ENCODE data around the gene CPA1.

CPA1 gene

DNA sequence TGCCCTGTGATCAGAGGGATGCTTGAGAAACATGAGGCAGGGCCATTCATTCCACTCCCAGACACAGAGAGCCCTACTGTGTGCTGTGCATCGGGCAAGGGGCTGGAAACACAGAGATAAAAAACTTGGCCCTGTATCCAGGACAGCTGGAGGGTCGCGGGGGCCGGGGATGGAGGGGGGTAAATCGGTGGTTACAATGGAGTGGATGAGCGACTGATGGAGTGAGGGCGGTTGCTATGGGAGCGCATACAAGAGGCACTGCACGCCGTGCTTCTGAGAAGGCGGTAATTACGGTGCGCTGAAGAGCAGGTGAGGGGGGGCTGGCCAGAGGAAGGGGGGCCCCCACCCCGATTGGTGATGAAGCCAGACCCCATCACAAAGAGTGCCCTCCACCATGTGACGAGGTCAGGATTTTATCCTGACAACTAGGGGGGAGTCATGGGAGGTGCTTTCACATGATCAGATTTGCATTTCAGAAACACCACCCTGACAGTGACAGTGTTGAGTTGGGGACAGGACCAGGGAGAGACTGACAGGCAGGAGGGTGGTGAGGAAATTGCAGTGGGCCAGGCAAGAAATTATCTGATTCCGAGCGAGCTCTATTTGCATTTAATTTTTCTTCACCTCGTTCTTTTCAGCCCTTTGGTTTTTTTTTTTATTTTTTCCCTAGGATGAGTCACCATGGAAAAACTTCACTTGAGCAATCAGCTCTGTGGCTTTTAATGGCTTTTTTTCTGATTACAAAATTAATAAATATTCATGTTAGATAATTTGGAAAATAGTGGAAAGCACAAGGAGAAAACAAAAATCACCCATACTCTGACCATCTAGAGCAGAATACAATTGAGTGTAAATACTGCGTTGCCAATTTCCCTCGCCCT lies 27.9 kb upstream of the CPA1 start:
- H3K27ac ChIP-seq, result peak overlapping the region in 5 of 11 experiments; percentile 57 to 76 (median 75); a peak in 7 of 22 replicates
- no peaks in the 10 kb centered on the region for H3K36me3 ChIP-seq
- H3K4me1 ChIP-seq, result peaks cover 25 to 54% (median 46%) of the 10 kb centered on the region in 10 experiments
- H4K20me1 ChIP-seq, result no peaks in the 10 kb centered on the region
- H3K4me3 ChIP-seq, result no peak overlapping the region
- TF ChIP-seq Cebpa-rat (IDR thresholded peaks at IDR 0.05), result no peak
- peak overlapping the region; percentile 9 to 95 (median 87); a peak in 18 of 22 replicates for H3K4me2 ChIP-seq
- H3K27me3 ChIP-seq, result no peaks in the 10 kb centered on the region
- no peaks in the 10 kb centered on the region for H3K9me3 ChIP-seq (replicated peaks in 1 of 11)
- no peak overlapping the region for H3K9ac ChIP-seq

DNA sequence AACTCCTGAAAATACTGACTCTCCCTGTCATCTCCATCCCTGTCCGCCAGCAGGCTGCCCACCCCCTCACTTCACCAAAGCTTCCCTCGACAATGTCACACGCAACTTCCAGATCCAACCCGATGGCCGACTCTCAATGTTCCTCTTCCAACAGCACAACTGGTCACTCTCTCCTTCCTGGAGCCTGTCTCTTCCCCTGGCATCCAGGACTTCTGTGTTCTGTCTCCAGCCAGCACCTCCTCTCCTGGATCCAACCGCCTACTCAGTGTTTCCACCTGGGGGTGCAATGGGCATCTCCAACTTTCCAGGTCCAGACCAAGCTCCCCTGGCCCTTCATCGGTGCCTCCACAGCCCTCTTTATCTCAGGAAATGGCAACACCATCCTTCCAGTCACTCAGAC lies 27.1 kb upstream of the CPA1 start:
- Histone ChIP-seq H3K27ac (0 out of 22 replicates have a peak overlapping the region, but pooled peaks of 1 of the 11 experiments have one; percentile 13), H4K20me1 (no peaks in the 10 kb centered on the region), H3K27me3 (no peaks in the 10 kb centered on the region), H3K4me3 (no peak overlapping the region), H3K4me1 (peaks cover 25 to 54% (median 46%) of the 10 kb centered on the region in 10 experiments), H3K4me2 (peak overlapping the region in 4 of 11 experiments; percentile 9 to 82 (median 52); a peak in 5 of 22 replicates), H3K36me3 (no peaks in the 10 kb centered on the region), H3K9me3 (replicated peaks in 1 of 11) (peaks cover 0 to 1% (median 0%) of the 10 kb centered on the region in 11 experiments; a peak in 1 of 22 replicates), H3K9ac (no peak overlapping the region)
- no peak for TF ChIP-seq Cebpa-rat (IDR thresholded peaks at IDR 0.05)

DNA sequence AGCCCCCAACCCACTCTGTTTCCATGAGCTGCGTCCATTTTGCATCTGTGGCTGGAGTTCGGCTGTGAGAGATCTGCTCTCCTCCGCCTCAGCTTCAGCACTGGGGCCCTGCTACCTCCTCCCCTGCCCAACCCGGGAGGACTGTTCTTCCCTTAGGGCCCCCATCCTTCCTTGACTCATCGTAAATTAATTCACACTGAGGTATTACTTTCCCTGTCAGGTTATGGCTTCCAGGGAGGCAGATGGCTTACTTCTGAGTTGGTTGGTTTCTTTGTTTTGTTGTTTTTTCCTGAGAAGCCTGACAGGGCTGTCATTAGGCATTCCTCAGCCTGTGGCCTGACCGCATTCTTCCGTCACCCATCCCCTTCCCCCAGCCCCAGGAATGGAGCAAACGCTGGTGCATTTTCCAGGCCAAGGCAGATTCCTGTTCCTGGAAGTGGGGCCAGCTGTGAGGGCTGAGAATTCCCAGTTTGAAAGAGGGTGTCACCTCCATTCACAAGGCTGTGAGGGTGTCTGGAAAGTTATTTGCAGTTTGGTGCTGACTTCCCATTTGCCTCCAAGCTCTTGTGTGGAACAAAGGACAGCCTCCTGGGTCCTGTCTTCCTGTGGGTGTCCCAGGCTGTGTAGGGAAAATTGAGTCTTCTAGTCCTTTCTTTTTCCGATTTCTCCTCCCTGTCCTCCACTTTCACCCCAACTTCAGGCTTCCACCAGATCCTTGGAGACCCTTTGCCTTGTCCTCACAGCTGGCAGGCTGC lies 24.0 kb upstream of the CPA1 start:
- H3K4me1 ChIP-seq, result peaks cover 7 to 36% (median 28%) of the 10 kb centered on the region in 10 experiments
- peak overlapping the region in 7 of 11 experiments; percentile 6 to 47 (median 34); a peak in 7 of 22 replicates for H3K27ac ChIP-seq
- H3K36me3 ChIP-seq, result no peaks in the 10 kb centered on the region
- H3K27me3 ChIP-seq, result no peaks in the 10 kb centered on the region
- H3K4me2 ChIP-seq, result peak overlapping the region in 10 of 11 experiments; percentile 7 to 56 (median 38); a peak in 13 of 22 replicates
- peaks cover 13 to 30% (median 25%) of the 10 kb centered on the region in 11 experiments; a peak in 21 of 22 replicates for H3K9me3 ChIP-seq (replicated peaks in 1 of 11)
- no peak overlapping the region for H3K4me3 ChIP-seq
- no peaks in the 10 kb centered on the region for H4K20me1 ChIP-seq
- TF ChIP-seq Cebpa-rat (IDR thresholded peaks at IDR 0.05), result no peak
- no peak overlapping the region; a peak in 1 of 22 replicates for H3K9ac ChIP-seq

DNA sequence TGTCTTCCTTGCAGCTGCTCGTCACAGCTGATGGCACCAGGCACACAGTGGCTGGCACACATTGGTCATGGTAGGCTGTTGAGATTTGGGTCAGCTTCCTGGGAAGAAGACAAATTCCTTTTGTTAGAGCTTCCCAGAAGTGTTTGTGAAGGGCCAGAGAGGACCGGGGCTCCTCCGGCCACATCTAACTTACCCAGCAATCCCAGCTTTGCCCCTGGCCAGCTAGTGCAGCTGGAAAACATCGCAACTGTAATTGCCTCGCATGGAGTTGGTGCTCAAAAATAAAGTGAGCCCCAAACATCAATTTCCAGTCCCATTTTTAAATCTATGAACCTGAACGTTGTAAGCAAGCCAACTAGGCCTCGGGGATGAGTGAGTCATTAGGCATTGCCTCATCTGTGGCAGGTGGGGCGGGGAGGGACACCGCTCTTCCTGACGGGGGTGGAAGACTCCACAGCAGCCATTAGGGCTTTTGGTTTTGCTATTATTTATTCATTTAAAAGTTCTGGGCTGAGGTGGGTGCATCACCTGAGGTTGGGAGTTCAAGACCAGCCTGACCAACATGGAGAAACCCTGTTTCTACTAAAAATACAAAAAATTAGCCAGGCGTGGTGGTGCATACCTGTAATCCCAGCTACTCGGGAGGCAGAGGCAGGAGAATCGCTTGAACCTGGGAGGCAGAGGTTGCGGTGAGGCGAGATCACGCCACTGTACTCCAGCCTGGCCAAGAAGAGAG lies 23.2 kb upstream of the CPA1 start:
- Histone ChIP-seq H4K20me1 (no peaks in the 10 kb centered on the region), H3K4me2 (peak overlapping the region in 10 of 11 experiments; percentile 7 to 56 (median 38); a peak in 13 of 22 replicates), H3K9ac (no peak overlapping the region), H3K4me3 (no peak overlapping the region), H3K4me1 (peaks cover 0 to 29% (median 21%) of the 10 kb centered on the region in 10 experiments; a peak in 18 of 20 replicates), H3K9me3 (replicated peaks in 1 of 11) (peaks cover 13 to 30% (median 25%) of the 10 kb centered on the region in 11 experiments; a peak in 21 of 22 replicates), H3K36me3 (no peaks in the 10 kb centered on the region), H3K27me3 (no peaks in the 10 kb centered on the region), H3K27ac (peak overlapping the region in 6 of 11 experiments; percentile 12 to 47 (median 35); a peak in 7 of 22 replicates)
- no peak for TF ChIP-seq Cebpa-rat (IDR thresholded peaks at IDR 0.05)

DNA sequence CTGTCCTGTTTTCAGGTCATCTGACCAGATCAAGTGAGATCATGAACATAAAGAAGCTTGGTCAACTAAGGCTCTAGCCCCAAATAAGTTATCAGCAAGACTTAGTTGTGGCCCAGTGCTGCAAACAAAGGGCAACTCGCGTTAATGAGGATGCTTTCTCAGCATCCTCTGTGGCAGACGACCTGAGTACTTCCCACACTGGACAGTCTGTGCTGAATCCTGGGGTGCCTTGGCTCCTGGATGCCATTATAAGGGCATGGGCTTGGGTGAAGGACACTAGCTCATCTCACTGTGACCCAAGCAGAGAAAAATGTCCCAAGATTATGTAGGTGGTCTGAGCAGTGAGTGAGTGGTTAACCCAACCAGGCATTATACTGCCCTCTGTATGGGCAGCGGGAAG lies 21.8 kb upstream of the CPA1 start:
- peaks cover 13 to 30% (median 25%) of the 10 kb centered on the region in 11 experiments; a peak in 21 of 22 replicates for H3K9me3 ChIP-seq (replicated peaks in 1 of 11)

DNA sequence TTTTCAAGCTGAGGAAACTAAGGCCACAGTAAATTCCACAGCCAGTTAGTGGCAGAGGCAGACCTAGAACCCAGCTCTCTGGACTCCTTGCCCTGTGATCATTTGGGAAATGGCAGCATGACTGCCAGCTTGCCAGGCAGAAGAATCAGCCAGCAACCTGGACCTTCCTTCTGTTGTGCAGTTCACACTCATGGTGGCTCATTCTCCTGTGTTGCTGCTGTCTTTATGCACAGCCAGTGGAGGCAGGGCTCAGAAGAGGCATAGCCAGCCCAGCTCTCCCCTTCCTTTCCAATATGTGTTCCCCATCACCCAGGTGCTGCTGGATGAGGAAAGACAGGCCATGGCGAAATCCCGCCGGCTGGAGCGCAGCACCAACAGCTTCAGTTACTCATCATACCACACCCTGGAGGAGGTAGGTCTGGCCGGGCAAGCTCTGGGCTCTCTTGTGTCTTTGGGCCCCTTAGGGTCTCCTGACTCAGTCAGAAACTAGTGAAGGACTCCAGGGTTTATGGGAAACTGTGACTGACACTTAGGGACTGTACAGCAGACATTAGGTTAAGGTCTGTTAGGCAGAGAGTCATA lies 20.9 kb upstream of the CPA1 start:
- H3K9ac ChIP-seq, result no peak overlapping the region
- H3K27ac ChIP-seq, result no peak overlapping the region
- H3K9me3 ChIP-seq (replicated peaks in 1 of 11), result peaks cover 13 to 30% (median 25%) of the 10 kb centered on the region in 11 experiments; a peak in 21 of 22 replicates
- no peak overlapping the region for H3K4me2 ChIP-seq
- H3K36me3 ChIP-seq, result no peaks in the 10 kb centered on the region
- no peaks in the 10 kb centered on the region for H4K20me1 ChIP-seq
- peaks cover 0 to 17% (median 11%) of the 10 kb centered on the region in 10 experiments; a peak in 17 of 20 replicates for H3K4me1 ChIP-seq
- no peaks in the 10 kb centered on the region for H3K27me3 ChIP-seq
- no peak for TF ChIP-seq Cebpa-rat (IDR thresholded peaks at IDR 0.05)
- H3K4me3 ChIP-seq, result no peak overlapping the region

More for the DNA sequence above, 21.8 kb upstream of the CPA1 start:
- H3K4me3 ChIP-seq, result no peak overlapping the region
- H3K4me1 ChIP-seq, result peaks cover 0 to 19% (median 11%) of the 10 kb centered on the region in 10 experiments; a peak in 17 of 20 replicates
- no peak overlapping the region for H3K4me2 ChIP-seq
- H3K36me3 ChIP-seq, result no peaks in the 10 kb centered on the region
- TF ChIP-seq Cebpa-rat (IDR thresholded peaks at IDR 0.05), result no peak
- no peaks in the 10 kb centered on the region for H3K27me3 ChIP-seq
- no peaks in the 10 kb centered on the region for H4K20me1 ChIP-seq
- H3K9ac ChIP-seq, result no peak overlapping the region
- no peak overlapping the region for H3K27ac ChIP-seq

DNA sequence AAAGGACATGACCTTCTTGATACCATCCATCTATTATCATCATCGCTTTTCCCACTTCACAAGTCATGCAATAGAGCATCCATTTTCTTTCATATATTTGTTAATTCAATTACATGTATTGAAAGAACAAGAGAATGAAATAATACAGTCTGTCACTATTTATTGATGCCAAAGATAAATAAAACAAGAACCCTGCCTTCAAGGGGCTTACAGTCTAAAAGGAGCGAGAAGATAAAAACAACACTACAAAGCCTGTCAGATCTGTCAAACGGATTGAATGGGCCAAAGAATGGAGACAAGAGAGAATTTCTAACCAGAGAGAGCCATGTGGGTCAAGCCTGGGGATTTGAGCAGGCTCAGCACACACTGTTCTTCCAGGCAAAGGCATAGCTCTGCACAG lies 19.8 kb upstream of the CPA1 start:
- Histone ChIP-seq H3K36me3 (no peaks in the 10 kb centered on the region), H3K4me2 (no peak overlapping the region), H3K9ac (no peak overlapping the region), H3K4me3 (no peak overlapping the region), H3K4me1 (peaks cover 0 to 17% (median 11%) of the 10 kb centered on the region in 10 experiments; a peak in 17 of 20 replicates), H3K9me3 (replicated peaks in 1 of 11) (peaks cover 13 to 30% (median 25%) of the 10 kb centered on the region in 11 experiments; a peak in 21 of 22 replicates), H3K27ac (no peak overlapping the region), H4K20me1 (no peaks in the 10 kb centered on the region), H3K27me3 (no peaks in the 10 kb centered on the region)
- no peak for TF ChIP-seq Cebpa-rat (IDR thresholded peaks at IDR 0.05)

DNA sequence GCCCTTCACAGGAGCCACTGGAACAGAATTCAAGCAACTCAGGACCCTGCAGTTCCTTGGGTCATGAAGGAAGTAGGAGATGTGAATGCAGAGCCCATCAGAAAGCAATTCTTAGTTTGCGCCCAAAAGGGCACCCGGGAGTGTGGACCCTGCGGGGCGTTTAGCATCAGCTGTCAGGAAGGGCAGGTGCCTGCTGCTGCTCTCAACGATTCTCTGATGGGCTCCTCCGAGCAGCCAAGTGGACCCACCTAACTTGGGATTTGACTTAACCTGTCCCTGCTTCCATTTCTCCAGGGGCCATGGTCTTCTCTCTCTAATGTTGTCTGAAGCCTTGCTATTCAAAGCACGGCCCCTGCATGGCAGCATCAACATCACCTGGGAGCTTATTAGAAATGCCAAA lies 18.6 kb upstream of the CPA1 start:
- Histone ChIP-seq H4K20me1 (no peaks in the 10 kb centered on the region), H3K27ac (no peak overlapping the region), H3K4me2 (no peak overlapping the region), H3K36me3 (no peaks in the 10 kb centered on the region), H3K4me3 (no peak overlapping the region), H3K4me1 (peaks cover 0 to 8% (median 7%) of the 10 kb centered on the region in 10 experiments; a peak in 17 of 20 replicates), H3K27me3 (no peaks in the 10 kb centered on the region), H3K9me3 (replicated peaks in 1 of 11) (peaks cover 13 to 30% (median 25%) of the 10 kb centered on the region in 11 experiments; a peak in 21 of 22 replicates), H3K9ac (no peak overlapping the region)
- no peak for TF ChIP-seq Cebpa-rat (IDR thresholded peaks at IDR 0.05)
